Panc1 (cell line): ENCODE results near the gene ATXN7. TPM values are rescaled to one million over a fixed set of nuclear protein-coding genes. Genes with fewer than 3 reads are reported as not detected.

Source experiments
- ATAC-seq: fragments of 200-7000 bp; cut with Tn5 transposase; 2 replicates; pipeline ENCODE4 v1.9.1; 2020; ENCODE audit warnings: mild to moderate bottlenecking, moderate library complexity
- BruUV-seq: library from RNA; stranded (reverse); fragments of 400-500 nt; replicated peaks from 2 replicates; lab custom pipeline; 2021; lab: Mats Ljungman, UMichigan
- CTCF ChIA-PET: fragments of 300-600 bp; sonication (Branson Sonifier 250); formaldehyde crosslinking; loops from one replicate; lab custom pipeline; 2022; ENCODE audit warnings: antibody characterized with exemption; lab: Charles Lee
- POLR2A ChIA-PET: fragments of 300-600 bp; sonication (Branson Sonifier 250); formaldehyde crosslinking; loops from one replicate; lab custom pipeline; 2022; ENCODE audit warnings: antibody characterized with exemption; lab: Charles Lee
- DNase-seq: peaks from one replicate; pipeline ENCODE4 v3.0.0-alpha.2; 2010; ENCODE audit warnings: low read depth, low spot score
- H3K27ac ChIP-seq: 2 replicates; pipeline ENCODE4 v1.5.1; 2011; ENCODE audit warnings: mild to moderate bottlenecking, low read length, inconsistent platforms
- H3K27me3 ChIP-seq: fragments of 200-500 bp; sonication (Bioruptor generic); 2 replicates; pipeline ENCODE4 v1.6.0; 2014; ENCODE audit warnings: low read length, inconsistent platforms; ENCODE audit not compliant: control insufficient read depth, insufficient read depth
- H3K36me3 ChIP-seq: fragments of 200-500 bp; sonication (Bioruptor generic); 2 replicates; pipeline ENCODE4 v1.5.1; 2014; ENCODE audit warnings: inconsistent platforms, mild to moderate bottlenecking, low read length, moderate library complexity; ENCODE audit not compliant: control insufficient read depth, insufficient read depth
- H3K4me1 ChIP-seq: 2 replicates; pipeline ENCODE4 v1.5.1; 2011; ENCODE audit warnings: inconsistent platforms, mild to moderate bottlenecking, low read length, moderate library complexity; ENCODE audit not compliant: control insufficient read depth, insufficient read depth
- H3K4me3 ChIP-seq, 2 experiments: 2 replicates each; pipeline ENCODE4 v1.5.1; 2011 to 2012; ENCODE audit warnings: low read depth in 2 of 2, low read length in 2 of 2, mild to moderate bottlenecking in 2 of 2, inconsistent platforms in 1 of 2, moderate library complexity in 1 of 2
- H3K9me3 ChIP-seq: fragments of 200-500 bp; sonication (Bioruptor generic); 2 replicates; pipeline ENCODE4 v1.5.1; 2014; ENCODE audit warnings: low read depth, mild to moderate bottlenecking, inconsistent platforms, low read length, moderate library complexity; ENCODE audit not compliant: control insufficient read depth, insufficient read depth
- CTCF ChIP-seq: fragments of 450-650 bp; IDR thresholded peaks from 2 replicates; pipeline ENCODE4 v1.5.1; 2017; ENCODE audit warnings: mild to moderate bottlenecking
- POLR2AphosphoS5 ChIP-seq: IDR thresholded peaks from 2 replicates; pipeline ENCODE4 v1.6.1; 2012; ENCODE audit warnings: mild to moderate bottlenecking, low read depth, low read length, moderate library complexity
- REST ChIP-seq, 2 experiments: IDR thresholded peaks; 2 replicates each; pipeline ENCODE4 v1.6.1; 2011 to 2012; ENCODE audit warnings: low read depth in 2 of 2, control low read depth in 1 of 2, low read length in 1 of 2, mild to moderate bottlenecking in 1 of 2, moderate library complexity in 1 of 2; ENCODE audit not compliant: insufficient read depth in 1 of 2
- SIN3A ChIP-seq: IDR thresholded peaks from 2 replicates; pipeline ENCODE4 v1.6.1; 2012; ENCODE audit warnings: low read depth, mild to moderate bottlenecking, low read length, moderate library complexity, borderline replicate concordance; ENCODE audit not compliant: insufficient read depth
- TCF7L2 ChIP-seq: IDR thresholded peaks from 2 replicates; pipeline ENCODE4 v1.6.1; 2011; ENCODE audit warnings: mild to moderate bottlenecking, low read depth, low read length, inconsistent platforms
- in situ Hi-C: cut with HindIII; loops from 2 replicates; pipeline ENCODE4 v1.10.0; 2016; ENCODE audit warnings: low sequenced_read_pairs, low pct_unique_long_range_greater_than_20kb
- intact Hi-C: fragments of 100-400 bp; cut with micrococcal nuclease; formaldehyde crosslinking; loops from one replicate; pipeline ENCODE4 v1.10.0; 2022; ENCODE audit not compliant: unreplicated experiment
- total RNA-seq: library from RNA; stranded (reverse); gene quantifications from one replicate; pipeline ENCODE4 v1.2.1, GENCODE V29; 2021; ENCODE audit not compliant: unreplicated experiment

The ATXN7 gene
- total RNA-seq, 1 experiment from 2014 or later, result 17.3 TPM

- POLR2A ChIA-PET, result no interaction called here
- no peak overlapping the region for H3K27ac ChIP-seq
- CTCF ChIA-PET, result interaction anchor here (0.5 kb wide), 1 partner anchor 508 kb away, joined by 4 read pairs; no protein-coding TSS in a partner anchor
- no peaks in the 10 kb centered on the region for H3K36me3 ChIP-seq
- H3K27me3 ChIP-seq, result no peaks in the 10 kb centered on the region
- H3K9me3 ChIP-seq, result no peaks in the 10 kb centered on the region
- no TSS peak for BruUV-seq
- TF ChIP-seq REST (IDR thresholded peaks at IDR 0.05; ENCODE audit: insufficient read depth in 1 of 2, low read depth in 2 of 2, low read length in 1 of 2) (no peak), POLR2AphosphoS5 (no peak), CTCF (no peak), TCF7L2 (no peak), SIN3A (no peak)
- intact Hi-C loops, result no loop called here
- peaks cover 1% of the 10 kb centered on the region; the same call in 1 of the 2 replicates for H3K4me1 ChIP-seq
- no peak for DNase-seq
- H3K4me3 ChIP-seq, result no peak overlapping the region
- no peak for ATAC-seq
- in situ Hi-C loops, result no loop called here
Observed at GRCh38 chr3:63857311-63857710, 6.4 kb upstream of the ATXN7 start.

GRCh38 chr3:63860776-63861175 lies 2.9 kb upstream of the ATXN7 start:
- DNase-seq (no peak), ATAC-seq (no peak)
- BruUV-seq, result no TSS peak
- CTCF ChIA-PET, result no interaction called here
- Histone ChIP-seq H3K9me3 (no peaks in the 10 kb centered on the region), H3K27ac (no peak overlapping the region), H3K4me3 (no peak overlapping the region), H3K36me3 (no peaks in the 10 kb centered on the region; the same call in 1 of the 2 replicates), H3K27me3 (no peaks in the 10 kb centered on the region), H3K4me1 (peaks cover 3% of the 10 kb centered on the region; the same call in 1 of the 2 replicates)
- intact Hi-C loops (no loop called here), in situ Hi-C loops (no loop called here)
- POLR2A ChIA-PET, result no interaction called here
- TF ChIP-seq CTCF (no peak), POLR2AphosphoS5 (no peak), REST (IDR thresholded peaks at IDR 0.05; ENCODE audit: insufficient read depth in 1 of 2, low read depth in 2 of 2, low read length in 1 of 2) (no peak), SIN3A (no peak), TCF7L2 (no peak)
